ENCODE data around the gene SLC43A1.
A peak's percentile ranks its signal among the peaks of the same experiment; 100 is the strongest.
"Not testable (repeated sequence)": the region's sequence is repeated elsewhere in the genome, so short reads cannot be mapped to it uniquely, and the experiment has no call there.

The SLC43A1 gene

DNA sequence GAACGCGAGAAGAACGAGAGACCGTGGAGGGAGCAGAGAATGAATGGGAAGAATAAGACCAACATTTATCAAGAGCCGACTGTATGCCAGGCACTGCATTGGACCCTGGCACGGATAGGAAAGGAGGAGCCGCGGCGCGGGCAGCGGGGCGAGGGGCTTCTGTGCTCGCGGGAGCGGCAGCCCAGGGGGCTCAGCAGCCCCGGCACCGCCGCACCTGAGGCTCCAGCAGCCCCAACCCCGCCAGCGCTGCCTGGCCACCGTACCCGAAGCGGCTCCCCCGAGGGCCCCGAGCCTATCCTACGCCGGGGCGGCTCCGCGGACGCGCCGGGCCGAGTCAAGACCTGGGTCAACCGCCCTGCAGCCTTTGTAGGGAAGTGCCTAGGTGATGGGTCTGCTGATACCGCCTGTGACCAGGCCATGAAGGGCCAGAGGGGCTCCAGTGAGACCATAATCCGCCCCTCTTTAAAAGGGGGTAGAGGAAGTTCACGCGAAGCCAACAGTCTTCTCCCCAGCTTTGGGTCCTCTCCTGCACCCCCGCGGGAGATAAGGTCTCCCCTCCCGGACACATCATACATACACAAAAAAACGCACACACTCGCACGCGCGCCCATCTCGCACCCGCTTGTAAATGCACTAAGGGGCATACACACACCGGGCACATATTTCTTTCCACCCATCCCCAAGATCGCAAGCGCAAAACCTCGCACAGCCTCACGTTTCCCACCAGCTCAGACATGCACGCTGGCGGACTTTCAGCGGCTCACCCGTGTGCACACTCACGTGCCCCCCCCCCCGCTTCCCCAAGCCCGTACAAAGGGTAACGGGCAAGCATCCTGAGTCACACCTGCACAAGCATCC lies 56.1 kb downstream of the SLC43A1 start:
- FAIRE-seq: no peak

GRCh38 chr11:57458410-57459163 lies 56.9 kb downstream of the SLC43A1 start:
- no peak for FAIRE-seq

DNA sequence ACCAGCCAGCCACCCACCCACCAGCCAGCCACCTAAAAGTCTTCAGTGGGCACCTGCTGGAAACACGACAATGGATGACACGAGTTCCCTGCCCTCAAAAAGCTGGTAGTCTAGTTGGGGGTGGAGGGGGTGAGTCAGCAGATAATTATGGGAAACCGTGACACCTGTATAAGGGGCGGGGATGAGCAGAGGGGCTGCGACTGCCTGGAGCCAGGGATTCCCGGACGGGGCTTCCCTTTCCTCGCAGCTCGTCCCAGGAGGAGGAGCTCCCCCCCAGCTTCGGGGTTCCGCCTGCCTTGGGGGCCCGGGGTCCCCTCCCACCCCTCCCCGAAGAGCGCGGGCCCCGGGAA lies 57.5 kb downstream of the SLC43A1 start:
- no peak for FAIRE-seq

DNA sequence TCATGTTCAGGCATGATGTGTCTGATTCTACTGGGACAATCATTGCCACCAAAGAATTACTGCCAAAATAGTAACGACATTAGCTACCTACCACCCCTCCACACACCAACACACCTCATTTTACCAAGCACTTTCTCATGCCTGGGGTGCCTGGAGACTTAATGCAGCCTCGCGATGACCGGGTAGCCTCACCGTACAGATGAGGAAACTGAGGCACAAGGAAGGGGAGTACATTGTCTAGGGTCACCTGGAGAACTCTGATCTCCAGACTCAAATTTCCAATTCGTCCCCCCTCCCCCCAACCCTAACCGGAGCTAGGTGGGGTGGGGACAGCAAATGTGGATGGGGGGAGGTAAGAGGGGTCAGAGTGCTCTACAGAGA lies 57.9 kb downstream of the SLC43A1 start:
- no peak for FAIRE-seq

DNA sequence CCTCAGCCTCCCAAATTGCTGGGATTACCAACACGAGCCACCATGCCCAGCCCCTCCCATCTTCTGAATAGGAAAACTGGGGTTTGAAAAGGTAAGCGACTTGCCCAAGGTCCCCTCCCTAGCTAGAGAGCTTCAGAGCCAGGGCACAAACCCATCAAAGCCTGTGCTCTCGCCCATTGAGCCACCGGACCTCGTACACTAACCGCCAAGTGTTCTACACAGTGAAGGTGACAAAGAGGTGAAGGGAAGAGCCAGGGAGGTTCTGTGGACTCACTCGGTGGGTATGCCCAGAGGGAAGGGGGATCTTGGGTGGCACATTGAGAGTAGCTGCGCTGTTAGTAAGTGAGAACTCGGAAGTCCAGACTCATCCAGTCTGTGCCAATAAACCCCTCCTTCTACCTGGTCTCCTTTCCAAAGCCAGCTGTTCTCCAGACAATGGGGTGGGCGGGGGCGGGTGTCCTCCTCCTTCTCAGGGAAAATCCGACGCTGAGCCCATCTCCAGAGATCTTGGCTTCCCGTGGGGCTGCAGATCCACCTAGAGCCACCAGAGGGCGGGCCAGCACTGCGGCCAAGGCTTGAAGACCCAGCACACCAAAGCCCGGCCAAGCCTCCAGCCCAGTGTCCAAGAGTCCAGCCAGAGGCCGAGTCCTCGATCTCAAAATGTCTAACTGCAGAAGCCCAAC lies 58.4 kb downstream of the SLC43A1 start:
- FAIRE-seq: peak; percentile 61

- no peak for FAIRE-seq
Measured at GRCh38 chr11:57453543-57454177, 61.8 kb downstream of the SLC43A1 start.

- FAIRE-seq: no peak
Measured at GRCh38 chr11:57446055-57446454, 69.4 kb downstream of the SLC43A1 start.

GRCh38 chr11:57445122-57445394 lies 70.4 kb downstream of the SLC43A1 start:
- FAIRE-seq: not testable (repeated sequence)

DNA sequence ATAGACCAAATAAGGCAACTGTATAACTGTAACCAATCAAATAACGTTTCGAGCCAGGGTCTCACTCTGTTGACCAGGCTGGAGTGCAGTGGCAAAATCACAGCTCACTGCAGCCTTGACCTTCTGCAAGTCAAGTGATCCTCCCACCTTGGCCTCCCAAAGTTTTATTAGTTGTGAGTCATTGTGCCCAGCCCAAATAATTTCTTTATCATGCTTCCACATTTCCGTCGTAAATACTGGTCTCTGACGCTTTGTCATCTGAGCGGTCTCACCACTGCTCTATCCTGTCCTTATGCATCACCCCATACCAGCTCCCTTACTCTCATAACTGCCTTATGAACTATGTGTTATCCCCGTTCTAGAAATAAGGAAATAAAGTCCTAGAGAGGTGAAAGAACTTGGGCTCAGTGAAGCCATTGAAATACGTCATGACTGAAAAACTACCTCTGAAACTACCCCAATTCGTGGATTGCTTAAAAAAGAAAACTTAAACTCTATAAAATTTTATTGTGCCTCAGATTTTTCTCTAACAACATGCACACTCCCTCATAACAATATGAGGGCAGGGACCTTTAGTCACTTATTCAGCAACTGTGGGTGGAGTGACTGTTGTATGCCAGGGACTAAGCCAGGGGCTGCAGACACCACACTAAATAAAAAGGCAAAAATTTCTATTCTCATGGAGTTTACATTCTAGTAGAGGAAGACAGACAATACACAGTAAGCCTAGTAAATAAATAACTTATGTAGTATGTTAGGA lies 71.0 kb downstream of the SLC43A1 start:
- FAIRE-seq: no peak

DNA sequence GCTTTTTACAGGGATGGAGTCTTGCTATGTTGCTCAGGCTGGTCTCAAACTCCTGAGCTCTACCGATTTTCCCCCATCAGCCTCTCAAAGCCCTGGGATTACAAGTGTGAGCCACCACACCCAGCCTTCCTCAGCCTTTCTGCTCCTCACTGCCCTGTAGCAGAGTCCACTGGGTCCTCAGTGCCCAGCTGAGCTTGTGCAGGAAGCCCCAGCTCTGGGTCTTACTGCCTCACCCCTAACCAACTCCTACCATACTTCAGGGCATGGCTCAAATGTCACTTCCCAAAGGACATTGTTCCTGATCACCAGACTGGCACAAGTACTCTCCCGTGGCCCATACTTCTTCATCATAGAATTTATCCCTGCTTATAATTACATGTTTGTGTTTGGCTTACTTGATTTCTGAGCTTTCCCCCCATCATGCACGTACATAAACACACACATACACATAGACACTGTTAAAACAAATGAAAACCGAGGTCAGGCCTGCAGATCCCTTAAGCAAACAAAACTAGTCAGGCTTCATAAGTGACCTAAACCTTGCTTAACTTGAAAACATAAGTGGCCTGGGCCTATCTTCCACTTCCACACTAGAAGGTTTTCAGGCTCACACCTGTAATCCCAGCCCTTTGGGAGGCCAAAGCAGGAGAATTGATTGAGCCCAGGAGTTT lies 74.6 kb downstream of the SLC43A1 start:
- FAIRE-seq: no peak

GRCh38 chr11:57439786-57440185 lies 75.7 kb downstream of the SLC43A1 start:
- FAIRE-seq: no peak

GRCh38 chr11:57438345-57439285 lies 76.9 kb downstream of the SLC43A1 start:
- FAIRE-seq: no peak

DNA sequence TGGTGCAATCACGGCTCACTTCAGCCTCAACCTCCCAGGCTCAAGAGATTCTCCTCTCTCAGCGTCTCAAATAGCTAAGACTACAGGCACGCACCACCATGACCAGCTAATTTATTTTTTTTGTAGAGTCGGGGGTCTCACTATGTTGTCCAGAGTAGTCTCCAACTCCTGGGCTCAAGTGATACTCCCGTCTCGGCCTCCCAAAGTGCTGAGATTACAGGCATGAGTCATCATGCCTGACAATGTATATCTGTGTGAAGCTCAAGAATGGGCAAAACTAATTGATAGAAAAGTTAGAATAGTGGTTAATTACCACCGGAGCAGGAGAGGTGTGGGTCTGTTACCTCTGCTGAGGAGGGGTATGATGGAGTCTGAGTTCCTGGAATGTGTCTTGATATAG lies 79.5 kb downstream of the SLC43A1 start:
- FAIRE-seq: no peak

- FAIRE-seq: no peak
Measured at GRCh38 chr11:57434640-57435546, 80.6 kb downstream of the SLC43A1 start.
